Fibroblast of peridontal ligament (primary cell): ENCODE results near the gene SRGAP1.

Experiments used
- DNase-seq: peaks from one replicate; pipeline ENCODE4 v3.0.0-alpha.2; 2010; ENCODE audit errors: extremely low read depth

The SRGAP1 gene

DNA sequence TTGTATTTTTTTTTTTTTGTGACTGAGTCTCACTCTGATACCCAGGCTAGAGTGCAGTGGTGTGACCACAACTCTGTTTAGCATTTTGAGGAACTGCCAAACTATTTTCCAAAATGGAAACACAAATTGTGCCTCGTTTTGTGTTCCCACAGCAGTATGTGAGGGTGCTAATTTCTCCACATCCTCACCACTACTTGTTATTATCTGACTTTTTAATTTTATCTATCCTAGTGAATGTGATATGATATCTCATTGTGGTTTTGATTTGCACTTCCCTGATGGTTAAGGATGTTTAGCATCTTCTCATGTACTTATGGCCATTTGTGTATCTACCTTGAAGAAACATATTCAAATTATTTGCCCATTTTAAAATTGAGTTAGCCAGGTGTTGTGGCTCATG is 62.4 kb downstream of the SRGAP1 start:
- no peak for DNase-seq

DNA sequence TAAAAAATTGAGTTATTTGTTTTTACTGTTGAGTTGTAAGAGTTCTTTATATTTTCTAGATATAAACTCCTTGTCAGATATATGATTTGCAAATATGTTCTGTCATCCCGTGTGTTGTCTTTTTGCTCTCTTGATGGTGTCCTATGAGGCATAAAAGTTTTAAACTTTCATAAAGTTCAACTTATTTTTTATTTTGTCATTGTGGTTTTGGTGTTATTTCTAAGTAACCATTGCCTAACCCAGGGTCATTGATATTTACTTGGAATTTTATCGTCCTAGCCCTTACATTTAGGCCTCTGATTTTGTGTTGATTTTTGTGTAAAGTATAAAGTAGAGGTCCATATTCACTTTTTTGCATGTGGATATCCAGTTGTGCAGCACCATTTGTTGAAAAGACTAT is 63.1 kb downstream of the SRGAP1 start:
- peak; percentile 58 for DNase-seq

DNA sequence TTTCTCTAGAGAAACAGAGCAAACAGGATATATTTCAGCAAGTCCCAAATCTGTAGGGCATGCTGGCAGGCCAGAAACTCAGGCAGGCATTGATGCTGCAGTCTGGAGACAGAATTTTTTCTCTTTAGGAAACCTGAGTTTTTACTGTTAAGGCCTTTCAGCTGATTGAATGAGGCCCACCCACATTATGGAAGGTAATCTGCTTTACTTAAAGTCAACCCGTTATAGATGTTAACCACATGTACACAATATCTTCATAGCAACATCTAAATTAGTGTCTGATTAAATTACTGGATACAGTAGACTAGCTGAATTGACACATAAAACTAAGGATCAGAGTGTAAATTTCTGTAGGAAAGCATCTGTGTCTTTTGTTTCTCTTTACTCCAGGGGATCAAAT is 65.2 kb downstream of the SRGAP1 start:
- DNase-seq = no peak

DNA sequence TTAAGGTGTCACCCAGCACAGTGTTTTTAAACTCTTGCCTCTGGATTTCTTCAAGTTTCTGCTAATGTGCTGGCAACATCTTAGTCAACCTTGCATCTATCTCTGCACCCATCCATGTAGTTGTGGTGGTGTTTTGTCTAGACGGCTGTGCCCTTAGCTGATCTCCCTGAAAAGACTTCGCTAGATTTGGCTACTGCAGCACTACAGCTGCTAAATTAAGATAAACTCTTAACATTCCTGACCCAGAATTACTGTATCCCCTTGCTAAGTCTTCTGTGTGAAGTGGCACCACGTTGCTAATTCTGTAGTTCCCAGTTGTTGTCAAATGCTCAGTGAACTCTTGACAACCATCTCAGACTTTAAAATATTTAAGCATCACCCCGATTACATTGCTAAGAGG is 66.8 kb downstream of the SRGAP1 start:
- no peak for DNase-seq

DNA sequence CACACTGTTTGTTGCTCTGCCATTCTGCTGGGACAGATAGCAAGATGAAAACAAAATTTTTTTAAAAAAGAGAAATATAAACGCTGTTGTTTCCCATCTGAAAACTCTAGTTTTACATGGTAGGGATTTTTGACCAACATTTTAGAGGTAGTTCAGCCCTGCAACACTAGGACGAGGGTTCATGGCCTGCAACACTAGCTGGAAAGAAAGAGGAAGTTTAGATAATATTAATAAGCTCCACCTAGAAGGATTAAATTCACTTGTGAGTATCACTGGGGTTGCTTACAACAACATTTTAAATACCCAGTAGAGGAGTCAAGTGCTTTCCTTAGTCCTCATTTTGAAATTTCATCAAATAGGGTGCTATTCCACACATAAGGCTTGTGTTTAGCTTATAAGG is 68.2 kb downstream of the SRGAP1 start:
- DNase-seq = no peak

DNA sequence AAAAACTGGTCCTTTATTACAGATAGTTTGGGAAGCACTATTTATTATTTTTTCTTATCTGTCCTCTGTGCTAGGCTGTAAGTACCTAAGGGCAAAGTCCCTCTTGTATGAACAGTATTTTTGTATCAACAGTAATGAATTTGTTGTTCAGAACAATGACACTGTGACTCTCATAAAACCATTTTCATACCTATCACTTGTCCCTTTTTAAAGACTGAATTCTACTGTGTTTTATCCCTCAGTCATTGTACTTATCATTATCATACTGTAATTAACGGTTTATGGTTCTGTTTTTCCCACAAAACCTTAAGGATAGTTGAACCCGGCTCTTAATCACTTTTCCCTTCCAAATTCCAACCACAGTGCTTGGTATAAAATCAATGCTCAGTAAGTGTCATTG is 69.4 kb downstream of the SRGAP1 start:
- no peak for DNase-seq

DNA sequence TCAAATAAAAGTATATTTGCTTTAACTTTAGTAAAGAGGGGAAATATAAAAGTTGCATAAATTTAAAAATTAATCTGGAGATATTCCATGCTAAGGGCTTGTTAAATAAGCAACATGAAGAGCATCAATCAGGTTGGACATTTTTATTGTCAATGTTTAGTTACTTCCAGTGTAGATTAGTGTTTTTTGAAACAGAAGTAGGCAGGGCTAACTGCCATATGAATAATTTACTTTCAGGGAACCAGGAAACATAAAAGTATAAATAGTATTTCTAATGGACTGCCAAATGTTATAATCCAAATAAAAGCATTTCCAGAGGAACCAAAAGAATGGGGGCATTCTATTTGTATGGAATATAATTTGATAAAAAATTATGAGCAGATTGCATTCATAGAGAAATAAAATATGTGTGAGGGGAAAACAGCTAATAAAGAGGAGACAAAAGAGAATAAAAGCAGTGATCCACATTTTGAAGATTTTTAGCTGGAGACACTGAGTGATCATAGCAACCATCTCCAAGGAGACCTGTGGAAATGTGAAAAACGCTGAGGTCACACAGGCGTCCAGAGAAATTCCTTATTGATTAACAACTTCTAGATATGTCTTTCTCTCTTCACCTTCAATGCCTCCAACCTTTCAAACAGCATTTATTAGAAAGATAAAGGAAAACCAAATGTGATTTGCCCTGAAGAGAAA is 70.8 kb downstream of the SRGAP1 start:
- peak; percentile 72 for DNase-seq

DNA sequence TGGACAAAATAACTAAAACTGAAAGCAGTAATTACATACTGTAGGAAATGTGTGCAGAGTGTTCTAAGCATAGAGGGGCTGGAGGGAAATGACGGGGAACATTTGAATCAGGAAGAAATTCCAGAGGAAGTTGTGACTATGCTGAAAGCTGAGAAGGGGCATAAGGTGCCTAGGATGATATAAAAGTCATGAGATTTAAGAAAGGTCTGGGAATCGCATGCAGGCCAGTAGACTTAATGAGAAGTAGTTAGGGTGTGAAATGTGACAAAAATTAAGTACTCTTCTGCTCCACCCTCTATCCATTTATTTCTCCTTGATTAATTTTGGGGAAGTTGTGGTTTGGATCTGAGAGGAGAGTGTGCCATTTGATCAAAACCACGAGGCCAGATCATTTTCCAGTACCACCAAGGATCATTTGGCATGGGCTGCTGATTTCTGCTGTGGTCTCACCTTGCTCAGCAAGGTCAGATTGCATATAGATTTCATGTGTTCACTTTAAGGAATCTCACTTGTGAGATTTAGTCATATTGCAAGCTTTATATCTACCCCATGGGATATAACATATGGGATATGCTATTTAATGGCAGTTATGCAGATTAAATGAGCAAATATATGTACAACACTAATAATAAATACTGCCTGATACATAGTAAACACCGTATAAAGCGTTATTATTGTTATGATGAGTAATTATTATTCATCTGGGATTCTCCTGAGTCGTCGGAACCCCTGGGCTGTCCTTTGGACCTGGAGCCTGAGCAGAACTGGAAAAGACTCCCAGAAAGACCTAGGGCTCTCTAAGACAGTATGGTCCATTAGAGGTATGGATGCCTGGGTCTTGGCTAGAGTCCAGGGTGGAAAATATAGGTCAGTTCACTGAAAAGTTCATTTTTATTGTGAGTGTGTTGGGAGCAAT is 72.3 kb downstream of the SRGAP1 start:
- peak; percentile 48 for DNase-seq

DNA sequence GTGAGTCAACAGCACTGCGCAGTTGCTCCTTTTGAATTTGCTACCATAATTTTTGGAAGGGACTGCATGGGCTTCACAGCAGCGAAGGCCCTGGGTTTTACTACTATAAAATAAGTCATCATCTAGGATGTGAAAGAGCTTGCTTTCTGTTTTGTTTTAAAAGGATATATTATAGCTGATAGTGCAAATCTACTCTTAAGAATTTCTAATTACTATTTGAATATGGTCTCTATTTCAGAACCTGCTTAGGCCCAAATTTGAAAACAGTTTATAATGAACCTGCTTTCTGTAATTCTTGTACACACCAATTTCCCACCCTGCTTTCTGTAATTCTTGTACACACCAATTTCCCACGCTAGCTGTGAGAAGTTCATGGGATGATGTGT is 73.0 kb downstream of the SRGAP1 start:
- no peak for DNase-seq

DNA sequence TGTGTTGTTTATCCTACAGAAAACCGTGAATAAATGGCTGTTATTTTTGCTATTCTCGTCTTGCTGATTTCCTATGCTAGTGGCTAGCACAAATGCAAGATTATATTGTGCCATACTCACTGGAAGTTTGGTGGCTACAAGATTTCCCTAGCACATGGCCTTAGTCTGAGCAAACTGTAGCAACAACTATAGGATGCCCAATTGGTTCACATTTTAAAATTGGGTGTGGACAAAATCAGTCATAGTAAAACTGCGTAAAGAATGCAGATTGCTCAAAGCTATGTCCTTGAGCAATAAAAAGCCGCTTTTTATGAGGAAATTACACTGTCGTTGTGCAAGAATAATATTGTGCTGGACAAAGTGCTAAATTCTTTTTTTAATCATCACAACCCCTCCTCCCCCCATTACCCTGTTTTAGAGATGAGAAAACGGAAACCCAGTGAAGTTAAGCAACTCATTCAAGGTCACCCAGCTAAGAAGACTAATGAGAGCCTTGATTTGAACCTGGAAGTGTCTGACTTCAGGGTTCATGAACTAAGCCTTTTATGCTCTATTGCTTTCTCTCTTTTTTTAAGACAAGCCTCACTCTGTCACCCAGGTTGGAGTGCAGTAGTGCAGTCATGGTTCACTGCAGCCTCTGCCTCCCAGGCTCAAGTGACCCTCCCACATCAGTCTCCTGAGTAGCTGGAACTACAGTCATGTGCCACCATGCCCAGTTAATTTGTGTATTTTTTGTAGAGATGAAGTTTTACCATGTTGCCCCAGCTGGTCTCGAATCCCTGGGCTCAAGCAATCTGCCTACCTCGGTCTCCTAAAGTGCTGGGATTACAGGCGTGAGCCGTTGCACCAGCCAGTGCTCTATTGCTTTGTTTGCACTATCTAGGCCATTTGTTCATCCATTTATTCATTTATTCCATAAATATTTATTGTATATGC is 73.6 kb downstream of the SRGAP1 start:
- DNase-seq = peak; percentile 99

DNA sequence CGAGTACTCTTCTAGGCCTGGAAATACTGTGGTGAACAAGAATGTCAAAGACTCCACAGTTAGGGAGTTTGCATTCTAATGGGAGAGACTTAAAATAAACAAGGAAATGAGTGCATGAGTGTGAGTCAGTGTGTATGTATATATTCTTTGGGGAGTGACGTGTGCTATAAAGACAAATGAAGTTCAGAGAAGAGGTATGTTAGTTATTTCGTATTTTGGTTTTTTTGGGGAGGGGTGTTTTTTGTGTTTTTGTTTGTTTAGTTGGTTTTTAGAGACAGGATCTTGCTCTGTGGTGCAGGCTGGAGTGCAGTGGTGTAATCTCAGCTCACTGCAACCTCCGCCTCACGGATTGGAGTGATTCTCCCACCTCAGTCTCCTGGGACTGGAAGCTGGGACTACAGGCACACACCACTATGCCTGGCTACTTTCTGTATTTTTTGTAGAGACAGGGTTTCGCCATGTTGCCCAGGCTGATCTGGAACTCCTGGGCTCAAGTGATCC is 74.3 kb downstream of the SRGAP1 start:
- peak; percentile 96 for DNase-seq

DNA sequence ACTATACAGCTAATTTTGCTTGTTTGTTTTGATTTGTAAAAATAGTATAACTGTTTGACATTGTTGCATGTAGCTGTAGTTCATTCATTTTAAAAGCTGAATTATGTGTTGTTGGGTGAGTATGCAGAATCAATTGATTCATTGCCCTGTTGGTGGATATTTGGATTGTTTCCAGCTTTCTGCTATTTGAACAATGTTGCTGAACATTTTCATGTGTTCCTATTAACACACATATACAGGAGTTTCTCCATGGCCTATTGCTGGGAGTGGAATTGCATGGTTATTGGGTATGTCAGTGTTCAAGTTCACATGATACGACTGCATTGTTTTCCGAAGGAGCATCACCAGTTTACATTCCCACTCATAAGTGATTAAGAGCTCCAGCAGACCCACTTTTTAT is 75.3 kb downstream of the SRGAP1 start:
- DNase-seq = peak; percentile 40

DNA sequence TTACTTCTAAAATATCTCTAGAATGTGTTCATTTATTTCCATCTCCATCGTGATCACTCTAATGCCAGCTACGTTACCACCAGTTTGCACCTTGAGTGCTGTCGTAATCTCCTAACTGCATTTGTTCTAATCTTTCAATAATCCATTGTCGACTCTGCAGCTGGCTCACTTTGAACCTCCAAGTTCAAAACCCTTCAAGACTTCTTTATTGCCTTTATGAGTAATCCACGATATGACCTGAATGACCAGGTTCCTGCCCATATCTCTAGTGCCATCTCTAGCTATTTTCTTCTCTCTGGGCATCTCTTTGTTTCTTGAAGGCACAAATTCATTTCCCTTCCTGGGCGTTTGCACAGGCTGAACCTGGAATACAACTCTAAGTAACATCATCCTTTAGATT is 76.7 kb downstream of the SRGAP1 start:
- no peak for DNase-seq

DNA sequence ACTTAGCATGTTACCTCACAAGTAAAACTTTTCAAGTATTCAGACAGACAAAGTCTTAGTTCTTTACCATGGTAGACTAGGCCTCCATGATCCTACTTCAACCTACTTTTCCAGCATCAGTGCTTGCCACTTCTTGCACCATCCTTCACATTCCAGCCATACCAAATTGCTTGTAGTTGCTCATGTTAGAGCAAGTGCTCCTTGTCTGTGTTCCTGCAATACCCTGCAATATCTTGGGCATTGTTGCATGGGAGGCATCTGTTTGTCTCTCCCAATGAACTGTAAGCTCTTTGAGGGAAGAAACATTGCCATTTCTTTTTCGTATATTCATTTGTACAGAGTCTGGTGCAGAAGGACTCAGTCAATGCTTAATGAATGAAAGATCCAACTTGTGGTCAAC is 78.0 kb downstream of the SRGAP1 start:
- DNase-seq = peak; percentile 79

DNA sequence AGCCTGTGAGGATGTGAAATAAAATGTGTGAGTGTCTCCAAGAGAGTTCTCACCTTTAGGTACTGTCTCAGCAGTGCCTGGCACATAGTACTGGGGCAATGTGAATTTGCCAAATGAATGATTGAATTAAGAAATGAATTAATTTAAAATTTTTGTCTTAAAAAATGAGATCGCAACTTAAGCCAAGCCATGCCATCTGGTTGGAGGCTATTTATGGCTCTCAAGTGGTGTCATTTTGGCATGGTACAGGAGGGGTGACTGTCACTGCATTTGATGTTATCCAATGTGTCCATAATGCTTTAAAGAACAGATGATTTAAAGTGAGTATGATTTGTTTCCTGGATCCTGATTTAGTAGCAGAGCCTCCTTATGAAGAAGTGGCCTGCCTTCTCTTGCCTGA is 80.3 kb downstream of the SRGAP1 start:
- no peak for DNase-seq

DNA sequence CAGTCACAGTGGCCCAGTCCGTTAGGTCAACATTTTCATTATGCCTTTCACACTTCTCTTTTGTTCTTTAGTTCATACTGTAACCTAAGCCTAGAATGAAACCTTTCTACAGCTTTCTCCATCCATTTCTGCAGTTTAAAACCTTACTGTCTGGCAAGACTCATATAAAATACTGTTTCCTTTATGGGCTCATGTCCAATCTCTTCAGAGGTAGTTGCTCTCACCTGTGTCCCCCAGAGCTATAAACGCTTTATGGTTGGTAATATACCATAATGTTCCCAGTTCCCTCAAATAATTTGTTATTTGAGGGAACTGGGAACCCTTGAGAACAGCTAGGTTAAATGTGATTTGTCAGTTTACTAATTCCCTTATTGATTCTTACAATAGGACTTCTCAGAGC is 83.0 kb downstream of the SRGAP1 start:
- DNase-seq = no peak

DNA sequence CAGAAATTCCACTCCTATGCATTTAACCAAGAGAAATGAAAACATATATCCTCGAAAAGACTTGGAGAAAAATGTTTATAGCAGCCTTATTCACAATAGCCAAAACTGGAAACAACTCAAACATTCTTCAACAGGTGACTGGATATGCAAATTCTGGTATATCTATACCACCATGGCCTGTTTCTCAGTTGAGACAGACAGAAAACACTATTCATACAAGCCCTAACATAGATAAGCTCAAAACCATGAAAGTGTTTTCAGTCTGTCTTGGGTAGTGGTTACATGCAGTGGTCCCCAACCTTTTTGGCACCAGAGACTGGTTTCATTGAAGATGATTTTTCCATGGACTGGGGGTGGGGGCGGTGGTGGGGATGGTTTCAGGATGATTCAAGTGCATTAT is 83.8 kb downstream of the SRGAP1 start:
- no peak for DNase-seq

DNA sequence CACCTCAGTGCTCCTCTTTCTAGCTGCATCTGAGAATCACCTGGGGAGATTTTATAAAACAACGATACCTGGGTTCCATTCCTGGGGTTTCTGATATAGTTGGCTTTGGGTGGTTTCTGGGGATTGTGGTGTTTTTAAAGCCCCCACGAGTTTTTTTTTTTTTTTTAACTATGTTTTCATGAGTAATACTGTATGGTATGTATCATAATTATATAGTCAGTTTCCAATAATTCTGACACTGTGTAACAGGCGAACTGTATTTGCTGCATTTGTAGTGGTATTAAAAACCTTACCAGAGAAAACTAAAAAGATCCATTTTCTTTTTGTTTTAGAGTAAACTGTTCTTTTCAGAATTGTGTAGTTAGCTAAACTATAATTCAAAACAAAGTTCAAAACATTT is 84.9 kb downstream of the SRGAP1 start:
- DNase-seq = no peak

DNA sequence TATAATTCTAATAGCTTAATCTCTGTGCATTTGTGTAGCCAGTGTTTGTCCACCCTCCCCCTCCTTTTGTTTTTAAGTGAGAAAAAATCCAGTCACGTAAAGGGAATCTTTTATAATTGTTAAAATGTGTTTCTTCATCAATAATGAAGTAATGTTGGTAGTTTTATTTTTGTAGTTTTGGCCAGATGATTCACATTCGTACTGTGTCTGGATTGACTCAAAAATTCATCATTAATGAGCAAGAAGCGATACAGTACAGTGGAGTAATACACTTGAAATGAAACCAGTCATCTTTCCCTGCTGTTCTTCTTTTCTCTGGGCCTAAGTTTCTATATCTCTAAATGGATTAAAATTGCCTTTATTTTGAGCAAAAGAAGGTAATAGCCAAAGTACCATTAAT is 86.5 kb downstream of the SRGAP1 start:
- peak; percentile 70 for DNase-seq

DNA sequence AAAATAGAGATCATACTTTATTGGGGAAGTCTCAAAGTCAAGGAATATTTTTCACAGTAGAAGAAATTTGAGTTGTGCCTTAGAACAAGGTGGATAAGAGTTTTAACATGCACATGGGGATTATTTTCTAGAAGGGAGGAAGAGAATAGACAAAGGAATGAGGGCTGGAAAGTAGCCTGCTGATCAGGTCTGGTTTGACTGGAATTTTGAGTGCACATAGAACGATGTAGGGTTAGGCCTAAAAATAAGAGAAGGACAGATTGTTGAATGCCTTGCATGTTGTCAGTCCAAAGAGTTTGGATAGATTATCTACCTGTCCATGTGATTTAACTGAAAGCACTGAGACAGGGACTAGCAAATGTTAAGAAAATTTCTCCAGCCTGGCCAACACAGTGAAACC is 87.2 kb downstream of the SRGAP1 start:
- no peak for DNase-seq

DNA sequence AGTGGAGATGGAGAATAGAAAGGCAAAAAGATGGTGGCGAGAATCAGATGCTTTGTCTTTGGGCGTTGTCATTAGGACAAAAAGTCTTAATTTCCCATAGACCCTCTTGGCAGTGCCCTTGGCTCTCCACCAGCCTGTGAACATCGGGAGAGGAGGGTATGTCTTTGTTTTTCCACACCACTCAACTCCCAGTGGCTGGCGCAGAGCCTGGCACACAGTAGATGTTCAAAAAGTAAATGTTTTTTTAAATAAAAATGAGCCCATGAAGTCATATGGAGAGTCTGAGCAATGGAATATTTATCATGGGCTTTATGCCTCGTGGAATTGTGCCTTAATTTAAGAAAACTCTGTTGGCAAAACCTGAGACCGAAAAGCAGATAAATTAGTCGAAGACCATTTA is 90.4 kb downstream of the SRGAP1 start:
- no peak for DNase-seq

DNA sequence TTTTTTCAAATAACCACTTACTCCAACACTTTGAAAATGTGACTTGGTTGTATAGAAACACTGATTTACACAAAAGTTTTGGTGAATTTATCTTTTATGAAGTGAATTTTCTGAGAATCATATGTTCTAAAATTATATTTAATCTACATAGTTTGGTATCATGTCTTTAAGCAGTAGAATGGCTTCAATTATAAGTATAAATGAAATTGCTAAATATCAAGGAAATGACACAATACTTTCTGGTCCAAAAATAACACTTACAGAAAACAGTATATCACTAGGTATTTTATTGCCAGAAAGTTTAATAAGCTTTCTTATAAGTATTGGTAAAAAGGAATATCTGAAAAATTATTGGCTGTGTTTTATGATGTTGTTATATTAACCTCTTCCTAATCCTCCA is 90.9 kb downstream of the SRGAP1 start:
- DNase-seq = peak; percentile 32
